Heart left ventricle (tissue), 13 donors: ENCODE data around the gene SCN5A.

ENCODE experiments used
- POLR2A ChIP-seq, 2 donors: fragments of 450-650 bp; IDR thresholded peaks; one replicate each; pipeline ENCODE4 v1.6.1; 2017; ENCODE audit warnings: antibody characterized with exemption in 2 of 2, mild to moderate bottlenecking in 2 of 2, moderate library complexity in 2 of 2
- TF ChIP-seq, protein P1 (sequence below), 12 donors: fragments of 200-600 bp; sonication (generic) in 4 of 12; IDR thresholded peaks; one replicate each; pipeline versions ENCODE4 v1.5.0 to v1.8.0; 2018 to 2022; ENCODE audit warnings: antibody characterized with exemption in 12 of 12, mild to moderate bottlenecking in 5 of 12
- donor health status: ischemic (EF 13 %, LVEDD 7.1; RV severe dilation, severe dysfunction).
- donor health status: DM: no; HTN: yes; CAD: no.
- donor health status: DM: no; HTN: no; CAD: no.
- donor health status: ischemic (EF 25% LVEDD 6.9; RV normal size, moderate dysfunction).
- donor health status: ischemic (EF 25% LVEDD 5.7; RV mildly dilated, moderate dysfunction).
- donor health status: ischemic (EF 35%, LVEDD 5.7; RV mildly dilated, moderate dysfunction).
- donor health status: nonischemic (EF 11% LVEDD 7.7; RV severe dilation, severe dysfunction).
- donor health status: DM: yes; HTN: yes; CAD: no.
- donor health status: PGD.
- donor health status: ischemic (EF 29% LVEDD 5.4; RV normal size, mild dysfunction).
- donor health status: nonischemic (EF 23%, LVEDD 6.1; RV moderate dilation, normal function).

DNA sequence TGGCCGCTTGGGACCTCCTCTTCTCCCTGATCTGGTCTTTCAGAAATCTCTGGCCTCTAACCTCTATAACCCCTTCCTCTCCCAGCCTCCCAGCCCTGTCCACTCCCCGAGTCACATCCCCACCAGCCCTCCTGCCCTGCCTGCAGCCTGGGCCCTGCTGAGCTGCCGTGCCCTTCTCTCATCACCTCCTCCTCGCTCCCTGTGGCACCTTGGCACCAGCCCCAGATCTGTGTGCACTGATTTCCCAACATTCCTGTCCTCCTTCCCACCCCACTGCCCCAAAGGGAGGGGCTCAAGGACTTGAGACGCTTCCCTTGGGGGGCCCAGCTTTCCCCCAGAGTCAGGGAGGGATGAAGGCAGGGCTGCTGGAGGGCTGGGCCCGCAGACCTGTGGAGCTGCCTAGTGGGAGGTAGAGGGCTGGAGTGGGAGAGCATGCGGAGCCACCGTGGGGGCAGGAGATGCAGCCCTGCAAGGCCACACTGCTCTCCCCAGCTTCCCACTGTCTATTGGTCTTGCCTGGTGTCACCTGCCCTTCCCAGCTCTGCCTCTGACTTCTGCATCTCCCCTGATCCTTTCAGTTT is 110.6 kb downstream of the SCN5A start:
- no peak for TF ChIP-seq POLR2A (IDR thresholded peaks at IDR 0.05)
- TF ChIP-seq, protein P1, sequence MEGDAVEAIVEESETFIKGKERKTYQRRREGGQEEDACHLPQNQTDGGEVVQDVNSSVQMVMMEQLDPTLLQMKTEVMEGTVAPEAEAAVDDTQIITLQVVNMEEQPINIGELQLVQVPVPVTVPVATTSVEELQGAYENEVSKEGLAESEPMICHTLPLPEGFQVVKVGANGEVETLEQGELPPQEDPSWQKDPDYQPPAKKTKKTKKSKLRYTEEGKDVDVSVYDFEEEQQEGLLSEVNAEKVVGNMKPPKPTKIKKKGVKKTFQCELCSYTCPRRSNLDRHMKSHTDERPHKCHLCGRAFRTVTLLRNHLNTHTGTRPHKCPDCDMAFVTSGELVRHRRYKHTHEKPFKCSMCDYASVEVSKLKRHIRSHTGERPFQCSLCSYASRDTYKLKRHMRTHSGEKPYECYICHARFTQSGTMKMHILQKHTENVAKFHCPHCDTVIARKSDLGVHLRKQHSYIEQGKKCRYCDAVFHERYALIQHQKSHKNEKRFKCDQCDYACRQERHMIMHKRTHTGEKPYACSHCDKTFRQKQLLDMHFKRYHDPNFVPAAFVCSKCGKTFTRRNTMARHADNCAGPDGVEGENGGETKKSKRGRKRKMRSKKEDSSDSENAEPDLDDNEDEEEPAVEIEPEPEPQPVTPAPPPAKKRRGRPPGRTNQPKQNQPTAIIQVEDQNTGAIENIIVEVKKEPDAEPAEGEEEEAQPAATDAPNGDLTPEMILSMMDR (IDR thresholded peaks at IDR 0.05), result no peak
